ENCODE results near the gene MTCL1. TPM values are rescaled to one million over a fixed set of nuclear protein-coding genes. Genes with fewer than 3 reads are reported as not detected.

MTCL1 gene
- total RNA-seq, 5 donors from 2014 or later (not counting 1 experiment from before 2014, with no cell fraction given), result 0.40 to 0.98 (median 0.83) TPM

DNA sequence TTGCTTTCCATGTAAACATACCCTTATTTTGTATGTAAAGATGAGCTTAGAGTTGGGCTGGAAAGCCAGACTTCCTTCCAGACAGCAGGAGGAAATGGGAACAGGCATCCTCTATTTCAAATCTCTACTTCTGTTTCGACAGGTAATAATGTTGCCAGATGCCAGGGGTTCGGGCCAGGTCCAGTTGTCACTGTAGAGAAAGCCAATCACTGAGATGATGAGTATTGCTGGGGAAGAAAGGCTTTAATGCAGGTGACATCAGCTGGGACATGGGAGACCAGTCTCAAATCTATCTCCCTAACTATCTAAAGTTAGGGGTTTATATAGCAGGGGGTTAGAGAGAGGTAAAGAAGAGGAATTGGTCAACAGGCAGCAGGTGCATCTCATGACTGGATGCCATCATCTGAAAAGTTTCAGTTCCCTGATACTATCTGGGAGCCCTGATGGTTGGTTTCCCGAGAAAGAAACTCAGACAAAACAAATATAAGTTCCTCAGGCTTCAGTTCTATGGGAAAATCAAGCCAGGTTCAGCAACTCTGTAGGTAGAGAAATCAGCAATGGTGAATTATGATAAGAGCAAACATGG is 9.3 kb upstream of the MTCL1 start:
- Histone ChIP-seq H3K27ac (ENCODE audit: low read length) (no peak overlapping the region), H3K4me1 (ENCODE audit: control insufficient read depth in 1 of 2, extremely low read depth in 1 of 2, insufficient read depth in 2 of 2, low read length in 2 of 2) (no peaks in the 10 kb centered on the region), H3K27me3 (replicated peaks in 1 of 2; ENCODE audit: control insufficient read depth in 2 of 2, extremely low read depth in 1 of 2, insufficient read depth in 2 of 2, low read length in 1 of 2) (peaks cover 0 to 22% of the 10 kb centered on the region in 2 experiments), H3K4me3 (ENCODE audit: control insufficient read depth in 1 of 2, extremely low read depth in 1 of 2, low read length in 1 of 2) (no peak overlapping the region), H3K36me3 (ENCODE audit: control insufficient read depth in 2 of 2, extremely low read depth in 1 of 2, insufficient read depth in 1 of 2, low read length in 1 of 2) (no peaks in the 10 kb centered on the region), H3K9me3 (no peaks in the 10 kb centered on the region)
- WGBS (ENCODE audit: insufficient coverage), result no CpG with 5 or more reads among the region's 3 CpGs
- no peak for DNase-seq
- Mint-ChIP-seq H3K36me3 (no peaks in the 10 kb centered on the region), H3K27me3 (peaks cover 11 to 12% of the 10 kb centered on the region in 2 donors), H3K27ac (no peak overlapping the region), H3K4me3 (no peak overlapping the region), H3K9me3 (no peaks in the 10 kb centered on the region), H3K4me1 (peaks cover 0 to 1% (median 0%) of the 10 kb centered on the region in 3 donors)
- CTCF ChIA-PET, result interaction anchor here (0.5 to 2.5 kb wide), 19 partner anchors 9 to 782 kb away, joined by 3 to 43 read pairs (median 4); no protein-coding TSS in a partner anchor
- no peak for ATAC-seq (replicated peaks in 1 of 4)
- POLR2A ChIA-PET, result interaction anchor here in 1 of 2 donors (1.0 kb wide), 1 partner anchor 1217 kb away, joined by 3 read pairs; no protein-coding TSS in a partner anchor

DNA sequence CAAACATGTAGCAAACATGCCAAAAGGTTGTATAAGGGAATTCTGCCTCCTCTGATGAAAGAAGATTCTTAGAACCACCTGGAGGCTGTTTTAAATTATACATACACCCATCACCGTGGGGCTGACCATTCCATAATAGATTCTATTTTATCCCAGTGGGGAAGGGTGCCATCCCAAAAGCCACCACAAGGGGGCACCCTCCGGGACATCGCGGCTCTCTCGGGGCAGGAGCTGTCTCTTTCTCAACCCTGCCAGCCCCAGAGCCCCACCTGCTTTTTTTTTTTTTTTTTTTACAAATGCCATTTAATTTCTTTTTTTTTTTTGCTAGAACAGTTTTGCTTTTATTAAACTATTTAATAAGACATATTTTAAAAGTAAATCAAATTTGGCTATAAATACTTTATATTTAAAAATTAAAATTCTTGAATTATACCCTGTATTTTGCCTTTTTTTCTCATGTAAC is 8.6 kb upstream of the MTCL1 start:
- WGBS (ENCODE audit: insufficient coverage), result no CpG with 5 or more reads among the region's 5 CpGs
- Mint-ChIP-seq H3K4me3 (no peak overlapping the region), H3K27ac (no peak overlapping the region), H3K9me3 (no peaks in the 10 kb centered on the region), H3K4me1 (peaks cover 0 to 1% (median 0%) of the 10 kb centered on the region in 3 donors), H3K36me3 (no peaks in the 10 kb centered on the region), H3K27me3 (peaks cover 18 to 19% of the 10 kb centered on the region in 2 donors)
- no peaks in the 10 kb centered on the region for H3K4me1 ChIP-seq (ENCODE audit: control insufficient read depth in 1 of 2, extremely low read depth in 1 of 2, insufficient read depth in 2 of 2, low read length in 2 of 2)
- H3K4me3 ChIP-seq (ENCODE audit: control insufficient read depth in 1 of 2, extremely low read depth in 1 of 2, low read length in 1 of 2), result no peak overlapping the region
- no peaks in the 10 kb centered on the region for H3K36me3 ChIP-seq (ENCODE audit: control insufficient read depth in 2 of 2, extremely low read depth in 1 of 2, insufficient read depth in 1 of 2, low read length in 1 of 2)
- ChIA-PET POLR2A (no interaction called here), CTCF (interaction anchor here (0.6 to 2.5 kb wide), 18 partner anchors 10 to 782 kb away, joined by 3 to 43 read pairs (median 4); no protein-coding TSS in a partner anchor)
- no peak overlapping the region for H3K27ac ChIP-seq (ENCODE audit: low read length)
- peaks cover 0 to 26% of the 10 kb centered on the region in 2 experiments for H3K27me3 ChIP-seq (replicated peaks in 1 of 2; ENCODE audit: control insufficient read depth in 2 of 2, extremely low read depth in 1 of 2, insufficient read depth in 2 of 2, low read length in 1 of 2)
- no peaks in the 10 kb centered on the region for H3K9me3 ChIP-seq
- DNase-seq (peak in 34 of 35 experiments; percentile 33 to 78 (median 64)), ATAC-seq (replicated peaks in 1 of 4) (peak; percentile 83 to 91 (median 86))

DNA sequence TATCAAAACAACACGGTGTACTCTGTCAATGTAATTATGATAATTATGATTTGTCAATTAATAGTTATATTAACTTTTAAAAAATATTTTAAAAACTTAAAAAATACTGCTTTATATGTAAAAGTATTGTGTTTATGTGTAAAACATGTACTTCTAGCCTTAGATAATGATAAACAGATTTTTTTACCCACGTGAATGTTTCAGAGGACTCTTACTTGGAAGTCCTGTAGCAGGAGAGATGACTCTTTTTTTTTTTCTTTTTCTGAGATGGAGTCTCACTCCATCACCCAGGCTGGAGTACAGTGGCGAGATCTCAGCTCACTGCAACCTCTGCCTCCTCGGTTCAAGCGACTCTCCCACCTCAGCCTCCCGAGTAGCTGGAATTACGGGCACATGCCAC is 6.2 kb upstream of the MTCL1 start:
- H3K9me3 ChIP-seq, result no peaks in the 10 kb centered on the region
- WGBS (ENCODE audit: insufficient coverage), result no CpG with 5 or more reads among the region's 7 CpGs
- peaks cover 5 to 47% of the 10 kb centered on the region in 2 experiments for H3K27me3 ChIP-seq (replicated peaks in 1 of 2; ENCODE audit: control insufficient read depth in 2 of 2, extremely low read depth in 1 of 2, insufficient read depth in 2 of 2, low read length in 1 of 2)
- no peaks in the 10 kb centered on the region for H3K36me3 Mint-ChIP-seq
- H3K4me3 ChIP-seq (ENCODE audit: control insufficient read depth in 1 of 2, extremely low read depth in 1 of 2, low read length in 1 of 2), result no peak overlapping the region
- ATAC-seq (replicated peaks in 1 of 4), result no peak
- H3K9me3 Mint-ChIP-seq, result no peaks in the 10 kb centered on the region
- ChIA-PET CTCF (interaction anchor here in 1 of 2 donors (1.6 kb wide), 1 partner anchor 289 kb away, joined by 5 read pairs; no protein-coding TSS in a partner anchor), POLR2A (no interaction called here)
- DNase-seq, result no peak
- peaks cover 0 to 11% of the 10 kb centered on the region in 2 experiments for H3K4me1 ChIP-seq (ENCODE audit: control insufficient read depth in 1 of 2, extremely low read depth in 1 of 2, insufficient read depth in 2 of 2, low read length in 2 of 2)
- H3K27ac Mint-ChIP-seq, result no peak overlapping the region
- no peak overlapping the region for H3K4me3 Mint-ChIP-seq
- no peaks in the 10 kb centered on the region for H3K36me3 ChIP-seq (ENCODE audit: control insufficient read depth in 2 of 2, extremely low read depth in 1 of 2, insufficient read depth in 1 of 2, low read length in 1 of 2)
- H3K4me1 Mint-ChIP-seq, result peaks cover 3 to 6% (median 5%) of the 10 kb centered on the region in 3 donors
- no peak overlapping the region for H3K27ac ChIP-seq (ENCODE audit: low read length)
- H3K27me3 Mint-ChIP-seq, result peaks cover 39 to 41% of the 10 kb centered on the region in 2 donors

DNA sequence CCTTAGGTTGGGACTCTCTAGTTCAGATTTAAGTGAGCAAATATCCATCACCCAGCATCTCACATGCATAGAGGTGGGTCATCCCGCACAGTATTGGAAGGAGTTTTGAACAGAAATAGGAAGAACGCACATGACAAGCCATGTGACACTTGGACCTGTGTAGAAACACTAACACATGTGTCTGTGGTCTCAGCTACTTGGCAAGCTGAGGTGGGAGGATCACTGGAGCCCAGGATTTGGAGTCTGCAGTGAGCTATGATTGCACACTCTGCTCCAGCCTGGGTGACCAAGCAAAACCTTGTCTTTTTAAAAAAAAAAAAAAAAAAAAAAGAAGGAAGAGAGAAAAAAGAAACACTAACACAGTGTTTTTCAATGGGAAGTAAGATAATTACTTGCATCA is 5.4 kb upstream of the MTCL1 start:
- no peaks in the 10 kb centered on the region for H3K36me3 Mint-ChIP-seq
- WGBS (ENCODE audit: insufficient coverage), result 71% methylated on average over 1 of the region's 2 CpGs
- H3K9me3 Mint-ChIP-seq, result no peaks in the 10 kb centered on the region
- H3K4me3 ChIP-seq (ENCODE audit: control insufficient read depth in 1 of 2, extremely low read depth in 1 of 2, low read length in 1 of 2), result no peak overlapping the region
- ChIA-PET CTCF (interaction anchor here (0.7 to 1.6 kb wide), 3 partner anchors 158 to 288 kb away, joined by 4 to 8 read pairs (median 5); no protein-coding TSS in a partner anchor), POLR2A (no interaction called here)
- H3K4me1 Mint-ChIP-seq, result peaks cover 9 to 12% (median 11%) of the 10 kb centered on the region in 3 donors
- ATAC-seq (replicated peaks in 1 of 4) (no peak), DNase-seq (no peak)
- no peaks in the 10 kb centered on the region for H3K36me3 ChIP-seq (ENCODE audit: control insufficient read depth in 2 of 2, extremely low read depth in 1 of 2, insufficient read depth in 1 of 2, low read length in 1 of 2)
- H3K9me3 ChIP-seq, result no peaks in the 10 kb centered on the region
- H3K27me3 ChIP-seq (replicated peaks in 1 of 2; ENCODE audit: control insufficient read depth in 2 of 2, extremely low read depth in 1 of 2, insufficient read depth in 2 of 2, low read length in 1 of 2), result peaks cover 5 to 53% of the 10 kb centered on the region in 2 experiments
- H3K27ac Mint-ChIP-seq, result no peak overlapping the region
- peaks cover 3 to 18% of the 10 kb centered on the region in 2 experiments for H3K4me1 ChIP-seq (ENCODE audit: control insufficient read depth in 1 of 2, extremely low read depth in 1 of 2, insufficient read depth in 2 of 2, low read length in 2 of 2)
- H3K27me3 Mint-ChIP-seq, result peaks cover 40 to 46% of the 10 kb centered on the region in 2 donors
- no peak overlapping the region for H3K4me3 Mint-ChIP-seq
- H3K27ac ChIP-seq (ENCODE audit: low read length), result no peak overlapping the region

DNA sequence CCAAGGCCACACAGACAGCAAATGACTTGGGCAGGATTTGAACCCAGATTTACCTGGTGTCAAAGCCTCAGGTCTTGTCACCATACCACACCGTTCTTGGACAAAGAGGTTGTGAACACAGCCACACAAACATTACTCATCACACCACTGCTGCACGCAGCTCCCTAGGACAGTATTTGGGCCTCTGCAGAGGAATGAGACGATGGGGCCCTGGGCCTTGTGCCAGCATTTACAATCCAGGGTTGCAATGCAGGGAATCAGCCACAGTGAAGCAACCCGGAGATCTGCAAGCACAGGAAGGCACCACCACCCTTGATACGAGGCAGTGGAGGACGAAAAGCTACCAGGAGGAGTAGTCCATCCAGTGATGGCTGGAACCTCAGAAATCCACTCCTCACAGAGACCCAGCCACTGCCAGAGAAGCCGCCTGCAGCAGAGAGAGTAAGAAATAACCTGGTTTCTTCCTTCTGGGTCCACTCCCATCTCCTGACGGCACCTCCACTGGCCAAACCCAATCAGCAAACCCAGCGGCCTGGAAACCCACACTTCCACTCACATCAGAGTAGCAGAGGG is 3.7 kb upstream of the MTCL1 start:
- no peak overlapping the region for H3K4me3 Mint-ChIP-seq
- Histone ChIP-seq H3K27me3 (replicated peaks in 1 of 2; ENCODE audit: control insufficient read depth in 2 of 2, extremely low read depth in 1 of 2, insufficient read depth in 2 of 2, low read length in 1 of 2) (peaks cover 5 to 54% of the 10 kb centered on the region in 2 experiments), H3K36me3 (ENCODE audit: control insufficient read depth in 2 of 2, extremely low read depth in 1 of 2, insufficient read depth in 1 of 2, low read length in 1 of 2) (no peaks in the 10 kb centered on the region), H3K9me3 (no peaks in the 10 kb centered on the region), H3K27ac (ENCODE audit: low read length) (no peak overlapping the region), H3K4me1 (ENCODE audit: control insufficient read depth in 1 of 2, extremely low read depth in 1 of 2, insufficient read depth in 2 of 2, low read length in 2 of 2) (peaks cover 6 to 21% of the 10 kb centered on the region in 2 experiments), H3K4me3 (ENCODE audit: control insufficient read depth in 1 of 2, extremely low read depth in 1 of 2, low read length in 1 of 2) (no peak overlapping the region)
- peaks cover 9 to 12% (median 11%) of the 10 kb centered on the region in 3 donors for H3K4me1 Mint-ChIP-seq
- ChIA-PET CTCF (interaction anchor here in 1 of 2 donors (0.7 kb wide), 1 partner anchor 775 kb away, joined by 5 read pairs; no protein-coding TSS in a partner anchor), POLR2A (no interaction called here)
- DNase-seq, result no peak
- H3K9me3 Mint-ChIP-seq, result no peaks in the 10 kb centered on the region
- H3K36me3 Mint-ChIP-seq, result no peaks in the 10 kb centered on the region
- no peak for ATAC-seq (replicated peaks in 1 of 4)
- 78% methylated on average over 9 of the region's 9 CpGs for WGBS (ENCODE audit: insufficient coverage)
- no peak overlapping the region for H3K27ac Mint-ChIP-seq
- peaks cover 40 to 47% of the 10 kb centered on the region in 2 donors for H3K27me3 Mint-ChIP-seq

DNA sequence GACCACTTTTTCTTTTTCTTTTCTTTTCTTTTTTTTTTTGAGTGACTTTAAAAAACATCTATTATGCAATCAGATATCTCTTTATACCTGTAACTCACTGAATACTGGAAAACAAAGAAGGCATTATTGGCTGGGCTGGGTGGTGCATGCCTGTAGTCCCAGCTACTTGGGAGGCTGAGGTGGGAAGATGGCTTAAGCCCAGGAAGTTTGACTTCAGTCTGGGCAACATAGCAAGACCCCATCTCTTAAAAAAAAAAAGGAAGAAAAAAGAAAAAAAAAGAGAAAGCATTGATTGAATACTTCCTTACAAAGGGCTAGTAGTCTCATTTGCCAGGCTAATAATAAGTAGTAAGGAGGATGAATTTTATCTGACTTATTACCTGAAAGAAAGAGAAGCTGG is 2.7 kb upstream of the MTCL1 start:
- ChIA-PET POLR2A (interaction anchor here in 1 of 2 donors (0.7 kb wide), 1 partner anchor 19 kb away, joined by 4 read pairs; no protein-coding TSS in a partner anchor), CTCF (interaction anchor here (0.7 kb wide), 2 partner anchors 97 to 774 kb away, joined by 4 to 5 read pairs; no protein-coding TSS in a partner anchor)
- peaks cover 47 to 56% of the 10 kb centered on the region in 2 donors for H3K27me3 Mint-ChIP-seq
- Histone ChIP-seq H3K4me1 (ENCODE audit: control insufficient read depth in 1 of 2, extremely low read depth in 1 of 2, insufficient read depth in 2 of 2, low read length in 2 of 2) (peaks cover 9 to 28% of the 10 kb centered on the region in 2 experiments), H3K4me3 (ENCODE audit: control insufficient read depth in 1 of 2, extremely low read depth in 1 of 2, low read length in 1 of 2) (no peak overlapping the region), H3K36me3 (ENCODE audit: control insufficient read depth in 2 of 2, extremely low read depth in 1 of 2, insufficient read depth in 1 of 2, low read length in 1 of 2) (no peaks in the 10 kb centered on the region), H3K27ac (ENCODE audit: low read length) (no peak overlapping the region), H3K27me3 (replicated peaks in 1 of 2; ENCODE audit: control insufficient read depth in 2 of 2, extremely low read depth in 1 of 2, insufficient read depth in 2 of 2, low read length in 1 of 2) (peaks cover 5 to 64% of the 10 kb centered on the region in 2 experiments), H3K9me3 (no peaks in the 10 kb centered on the region)
- no peaks in the 10 kb centered on the region for H3K36me3 Mint-ChIP-seq
- DNase-seq (no peak), ATAC-seq (replicated peaks in 1 of 4) (no peak)
- H3K4me1 Mint-ChIP-seq, result peaks cover 14 to 22% (median 19%) of the 10 kb centered on the region in 3 donors
- H3K27ac Mint-ChIP-seq, result no peak overlapping the region
- no peaks in the 10 kb centered on the region for H3K9me3 Mint-ChIP-seq
- H3K4me3 Mint-ChIP-seq, result no peak overlapping the region

All from T-cell (primary cell).